ENCODE results near the gene LOXL1.

The LOXL1 gene

GRCh38 chr15:73891328-73892315 lies 34.6 kb upstream of the LOXL1 start:
- no peak for DNase-seq (ENCODE audit: low spot score)
- H3K27ac ChIP-seq, result no peak overlapping the region
- POLR2A ChIA-PET (ENCODE audit: low non-redundant PET), result no interaction called here
- TF ChIP-seq CTCF (conservative IDR thresholded peaks at IDR 0.05; ENCODE audit: low read depth), result no peak
- CTCF ChIA-PET, result interaction anchor here (0.5 kb wide), 1 partner anchor 12 kb away, joined by 4 read pairs; no protein-coding TSS in a partner anchor

- no peak for TF ChIP-seq CTCF (conservative IDR thresholded peaks at IDR 0.05; ENCODE audit: low read depth)
- no peak for DNase-seq (ENCODE audit: low spot score)
- no peak overlapping the region for H3K27ac ChIP-seq
- ChIA-PET POLR2A (ENCODE audit: low non-redundant PET) (no interaction called here), CTCF (interaction anchor here (0.5 kb wide), 1 partner anchor 11 kb away, joined by 4 read pairs; no protein-coding TSS in a partner anchor)
Measured at GRCh38 chr15:73892446-73893226, 33.6 kb upstream of the LOXL1 start.

- CTCF ChIA-PET, result interaction anchor here (0.5 to 1.2 kb wide), 2 partner anchors 10 to 14 kb away, joined by 3 to 5 read pairs; no protein-coding TSS in a partner anchor
- DNase-seq (ENCODE audit: low spot score), result no peak
- H3K27ac ChIP-seq, result no peak overlapping the region
- TF ChIP-seq CTCF (conservative IDR thresholded peaks at IDR 0.05; ENCODE audit: low read depth), result no peak
- POLR2A ChIA-PET (ENCODE audit: low non-redundant PET), result no interaction called here
Measured at GRCh38 chr15:73894133-73894814, 32.0 kb upstream of the LOXL1 start.

GRCh38 chr15:73897441-73898261 lies 28.6 kb upstream of the LOXL1 start:
- DNase-seq (ENCODE audit: low spot score), result peak; percentile 64
- ChIA-PET CTCF (interaction anchor here (0.7 to 1.6 kb wide), 4 partner anchors 9 to 211 kb away, joined by 3 to 10 read pairs (median 3); no protein-coding TSS in a partner anchor), POLR2A (ENCODE audit: low non-redundant PET) (interaction anchor here (0.7 kb wide), 1 partner anchor 559 kb away, joined by 3 read pairs; no protein-coding TSS in a partner anchor)
- peak; percentile 75 for TF ChIP-seq CTCF (conservative IDR thresholded peaks at IDR 0.05; ENCODE audit: low read depth)
- no peak overlapping the region for H3K27ac ChIP-seq

- POLR2A ChIA-PET (ENCODE audit: low non-redundant PET), result no interaction called here
- no peak for DNase-seq (ENCODE audit: low spot score)
- CTCF ChIA-PET, result interaction anchor here (0.6 to 0.7 kb wide), 2 partner anchors 9 to 222 kb away, joined by 3 read pairs; no protein-coding TSS in a partner anchor
- no peak for TF ChIP-seq CTCF (conservative IDR thresholded peaks at IDR 0.05; ENCODE audit: low read depth)
- peak overlapping the region; percentile 57 for H3K27ac ChIP-seq
Measured at GRCh38 chr15:73899197-73900094, 26.8 kb upstream of the LOXL1 start.
